Osteocyte (in vitro differentiated cells): ENCODE measurements around the gene MRGPRG. TPM values are rescaled to one million over a fixed set of nuclear protein-coding genes. Genes with fewer than 3 reads are reported as not detected.

Experiments
- DNase-seq: peaks from one replicate; pipeline ENCODE4 v3.0.0; 2021; ENCODE audit warnings: mixed read lengths; ENCODE audit not compliant: unreplicated experiment; ENCODE audit errors: extremely low spot score
- H3K27ac Mint-ChIP-seq: one replicate; pipeline ENCODE4 v1.8.0; 2021; ENCODE audit warnings: mild to moderate bottlenecking, mixed read lengths; ENCODE audit not compliant: unreplicated experiment
- H3K27me3 Mint-ChIP-seq: one replicate; pipeline ENCODE4 v1.8.0; 2021; ENCODE audit warnings: mixed read lengths; ENCODE audit not compliant: unreplicated experiment
- H3K36me3 Mint-ChIP-seq: one replicate; pipeline ENCODE4 v1.8.0; 2021; ENCODE audit warnings: mixed read lengths; ENCODE audit not compliant: unreplicated experiment
- H3K4me1 Mint-ChIP-seq: one replicate; pipeline ENCODE4 v1.8.0; 2021; ENCODE audit warnings: mixed read lengths; ENCODE audit not compliant: unreplicated experiment
- H3K4me3 Mint-ChIP-seq: one replicate; pipeline ENCODE4 v1.8.0; 2021; ENCODE audit warnings: mild to moderate bottlenecking, moderate library complexity, mixed read lengths; ENCODE audit not compliant: unreplicated experiment
- H3K9me3 Mint-ChIP-seq: one replicate; pipeline ENCODE4 v1.8.0; 2021; ENCODE audit warnings: mixed read lengths; ENCODE audit not compliant: unreplicated experiment
- CTCF ChIP-seq: fragments of 200-600 bp; sonication (generic); IDR thresholded peaks from 2 replicates; pipeline ENCODE4 v1.5.0; 2021; ENCODE audit warnings: antibody characterized with exemption, mild to moderate bottlenecking, moderate library complexity
- total RNA-seq: library from RNA; stranded (reverse); gene quantifications from 2 replicates; pipeline ENCODE4 v1.2.1, GENCODE V29; 2021

The MRGPRG gene
- total RNA-seq, 1 donor from 2014 or later: not detected

- H3K4me3 Mint-ChIP-seq: no peak overlapping the region
- H3K27me3 Mint-ChIP-seq: peaks cover 40% of the 10 kb centered on the region
- no peak overlapping the region for H3K27ac Mint-ChIP-seq
- no peak for TF ChIP-seq CTCF
- H3K4me1 Mint-ChIP-seq: no peaks in the 10 kb centered on the region
- no peaks in the 10 kb centered on the region for H3K36me3 Mint-ChIP-seq
- H3K9me3 Mint-ChIP-seq: no peaks in the 10 kb centered on the region
- no peak for DNase-seq
Measured at GRCh38 chr11:3204141-3205015, 14.2 kb downstream of the MRGPRG start.

GRCh38 chr11:3203221-3204043, 15.2 kb downstream of the MRGPRG start:
- no peak for DNase-seq
- no peaks in the 10 kb centered on the region for H3K9me3 Mint-ChIP-seq
- H3K4me3 Mint-ChIP-seq: no peak overlapping the region
- TF ChIP-seq CTCF: no peak
- no peaks in the 10 kb centered on the region for H3K36me3 Mint-ChIP-seq
- H3K27me3 Mint-ChIP-seq: peaks cover 38% of the 10 kb centered on the region
- no peak overlapping the region for H3K27ac Mint-ChIP-seq
- H3K4me1 Mint-ChIP-seq: no peaks in the 10 kb centered on the region

- no peaks in the 10 kb centered on the region for H3K36me3 Mint-ChIP-seq
- no peaks in the 10 kb centered on the region for H3K9me3 Mint-ChIP-seq
- DNase-seq: no peak
- TF ChIP-seq CTCF: no peak
- H3K4me3 Mint-ChIP-seq: no peak overlapping the region
- H3K4me1 Mint-ChIP-seq: no peaks in the 10 kb centered on the region
- H3K27me3 Mint-ChIP-seq: peaks cover 40% of the 10 kb centered on the region
- H3K27ac Mint-ChIP-seq: no peak overlapping the region
Measured at GRCh38 chr11:3202759-3203158, 15.9 kb downstream of the MRGPRG start.

- H3K36me3 Mint-ChIP-seq: no peaks in the 10 kb centered on the region
- H3K4me3 Mint-ChIP-seq: no peak overlapping the region
- H3K4me1 Mint-ChIP-seq: no peaks in the 10 kb centered on the region
- peaks cover 40% of the 10 kb centered on the region for H3K27me3 Mint-ChIP-seq
- TF ChIP-seq CTCF: no peak
- no peaks in the 10 kb centered on the region for H3K9me3 Mint-ChIP-seq
- H3K27ac Mint-ChIP-seq: no peak overlapping the region
- no peak for DNase-seq
Measured at GRCh38 chr11:3202305-3202704, 16.3 kb downstream of the MRGPRG start.

GRCh38 chr11:3201677-3202181, 16.9 kb downstream of the MRGPRG start:
- H3K27ac Mint-ChIP-seq: no peak overlapping the region
- H3K4me1 Mint-ChIP-seq: no peaks in the 10 kb centered on the region
- H3K36me3 Mint-ChIP-seq: no peaks in the 10 kb centered on the region
- no peak overlapping the region for H3K4me3 Mint-ChIP-seq
- H3K27me3 Mint-ChIP-seq: peaks cover 40% of the 10 kb centered on the region
- no peak for TF ChIP-seq CTCF
- no peak for DNase-seq
- no peaks in the 10 kb centered on the region for H3K9me3 Mint-ChIP-seq
